GM12864 (cell line): ENCODE measurements around the gene WDFY3.
"Not testable (repeated sequence)": the region's sequence is repeated elsewhere in the genome, so short reads cannot be mapped to it uniquely, and the experiment has no call there.

Source experiments
- DNase-seq: peaks from one replicate; pipeline ENCODE4 v3.0.0-alpha.2; 2011; ENCODE audit warnings: low read depth
- H3K4me3 ChIP-seq: 2 replicates; pipeline ENCODE4 v1.5.1; 2011; ENCODE audit warnings: mild to moderate bottlenecking, low read depth, low read length, control low read depth
- TF ChIP-seq, protein P1 (sequence below): IDR thresholded peaks from 2 replicates; pipeline ENCODE4 v1.5.1; 2011; ENCODE audit warnings: low read depth, mild to moderate bottlenecking, moderate library complexity, low read length, control low read depth, inconsistent platforms; ENCODE audit errors: missing control alignments

WDFY3 gene

DNA sequence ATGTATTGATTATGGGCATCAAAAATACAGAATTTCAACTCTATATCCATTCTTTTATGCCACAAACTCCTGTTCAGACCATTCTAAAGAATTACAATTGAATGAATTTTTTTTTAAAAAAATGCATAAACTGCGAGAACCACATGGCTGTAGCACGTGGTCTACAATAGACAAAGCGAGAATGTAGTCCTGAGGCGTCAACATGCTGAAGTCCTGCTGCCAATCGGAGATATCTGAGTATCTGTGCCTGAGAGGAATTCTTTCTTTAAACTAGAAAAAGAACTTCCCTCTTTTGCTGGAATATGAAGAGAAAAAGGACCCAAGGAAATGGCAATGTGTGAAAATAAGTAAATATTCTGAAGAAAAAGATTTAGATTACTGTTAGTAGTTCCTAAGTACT, 277.9 kb downstream of the WDFY3 start:
- DNase-seq, result no peak
- no peak overlapping the region for H3K4me3 ChIP-seq
- TF ChIP-seq, protein P1, sequence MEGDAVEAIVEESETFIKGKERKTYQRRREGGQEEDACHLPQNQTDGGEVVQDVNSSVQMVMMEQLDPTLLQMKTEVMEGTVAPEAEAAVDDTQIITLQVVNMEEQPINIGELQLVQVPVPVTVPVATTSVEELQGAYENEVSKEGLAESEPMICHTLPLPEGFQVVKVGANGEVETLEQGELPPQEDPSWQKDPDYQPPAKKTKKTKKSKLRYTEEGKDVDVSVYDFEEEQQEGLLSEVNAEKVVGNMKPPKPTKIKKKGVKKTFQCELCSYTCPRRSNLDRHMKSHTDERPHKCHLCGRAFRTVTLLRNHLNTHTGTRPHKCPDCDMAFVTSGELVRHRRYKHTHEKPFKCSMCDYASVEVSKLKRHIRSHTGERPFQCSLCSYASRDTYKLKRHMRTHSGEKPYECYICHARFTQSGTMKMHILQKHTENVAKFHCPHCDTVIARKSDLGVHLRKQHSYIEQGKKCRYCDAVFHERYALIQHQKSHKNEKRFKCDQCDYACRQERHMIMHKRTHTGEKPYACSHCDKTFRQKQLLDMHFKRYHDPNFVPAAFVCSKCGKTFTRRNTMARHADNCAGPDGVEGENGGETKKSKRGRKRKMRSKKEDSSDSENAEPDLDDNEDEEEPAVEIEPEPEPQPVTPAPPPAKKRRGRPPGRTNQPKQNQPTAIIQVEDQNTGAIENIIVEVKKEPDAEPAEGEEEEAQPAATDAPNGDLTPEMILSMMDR, result no peak

- no peak for DNase-seq
- TF ChIP-seq, protein P1, result no peak
- no peak overlapping the region for H3K4me3 ChIP-seq
Measured at GRCh38 chr4:84685105-84685504, 281.4 kb downstream of the WDFY3 start.

GRCh38 chr4:84684361-84684760, 282.1 kb downstream of the WDFY3 start:
- no peak overlapping the region for H3K4me3 ChIP-seq
- TF ChIP-seq, protein P1, result no peak
- no peak for DNase-seq

DNA sequence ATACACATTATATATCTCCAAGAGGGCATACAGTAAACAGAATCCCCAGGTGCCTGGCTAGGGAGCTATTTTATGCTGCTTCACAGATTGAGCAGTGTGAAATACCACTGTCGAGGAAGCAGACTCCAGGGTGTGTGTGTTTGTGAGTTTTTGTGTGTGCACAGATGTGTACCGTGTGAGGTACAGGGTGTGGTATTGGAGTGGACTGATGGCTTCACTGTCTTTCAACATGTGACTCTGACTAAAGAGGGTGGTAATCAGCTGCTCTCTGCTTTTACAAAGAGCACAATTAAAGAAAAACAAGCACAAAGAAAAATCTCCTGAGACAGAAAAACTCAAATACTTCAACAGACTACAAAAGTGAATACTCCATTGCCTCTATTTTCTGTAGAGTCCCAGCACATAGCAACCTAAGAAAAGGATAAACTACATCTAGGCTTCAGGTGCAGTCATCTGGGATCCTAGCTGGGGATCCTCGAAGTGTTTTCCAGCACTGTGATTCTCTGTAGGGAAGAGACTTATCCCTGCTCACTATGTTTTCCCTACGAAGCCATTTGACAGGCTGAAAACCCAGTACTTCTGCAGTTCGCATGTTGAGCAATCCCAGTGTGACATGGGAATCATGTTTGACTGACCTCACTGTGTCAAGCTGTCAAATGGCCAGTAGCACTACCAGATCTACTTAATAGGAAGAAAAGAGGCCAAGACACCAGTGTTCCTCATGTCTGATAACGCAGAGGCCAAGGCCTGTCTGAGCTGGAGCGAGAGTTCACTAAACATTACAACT, 283.2 kb downstream of the WDFY3 start:
- DNase-seq, result no peak
- TF ChIP-seq, protein P1, result no peak
- no peak overlapping the region for H3K4me3 ChIP-seq

- DNase-seq, result not testable (repeated sequence)
Measured at GRCh38 chr4:84682661-84683060, 283.8 kb downstream of the WDFY3 start.

GRCh38 chr4:84681486-84682274, 284.8 kb downstream of the WDFY3 start:
- TF ChIP-seq, protein P1, result no peak
- H3K4me3 ChIP-seq, result no peak overlapping the region
- DNase-seq, result no peak

More at GRCh38 chr4:84682661-84683060, 283.8 kb downstream of the WDFY3 start:
- H3K4me3 ChIP-seq, result not testable (repeated sequence)

GRCh38 chr4:84680956-84681355, 285.5 kb downstream of the WDFY3 start:
- DNase-seq, result no peak
- H3K4me3 ChIP-seq, result no peak overlapping the region
- TF ChIP-seq, protein P1, result no peak
